OCI-LY3 (cell line): Measurements from ENCODE around the gene SELENOI.
"Not testable (repeated sequence)": the region's sequence is repeated elsewhere in the genome, so short reads cannot be mapped to it uniquely, and the experiment has no call there.

ENCODE experiments used
- H2AFZ ChIP-seq: fragments of 200-600, 300-600 bp; shearing (Covaris generic); 2 replicates; pipeline ENCODE4 v1.6.0; 2014; ENCODE audit warnings: antibody characterized with exemption, low read depth, low read length
- H3K27ac ChIP-seq: fragments of 200-600, 300-600 bp; sonication (generic); 2 replicates; pipeline ENCODE4 v1.5.1; 2014; ENCODE audit warnings: mild to moderate bottlenecking, low read length, moderate library complexity, mixed read lengths
- H3K27me3 ChIP-seq: fragments of 200-600, 300-600 bp; sonication (generic); 2 replicates; pipeline ENCODE4 v1.6.1; 2014; ENCODE audit warnings: low read depth, low read length, mixed read lengths
- H3K36me3 ChIP-seq: fragments of 200-600, 300-600 bp; sonication (generic); replicated peaks from 2 replicates; pipeline ENCODE3; 2014; ENCODE audit warnings: low read depth, low read length, mixed read lengths
- H3K4me1 ChIP-seq: fragments of 300-600, 200-600 bp; sonication (generic); 2 replicates; pipeline ENCODE4 v1.6.1; 2014; ENCODE audit warnings: low read length, mixed read lengths
- H3K4me2 ChIP-seq: fragments of 200-600, 300-600 bp; sonication (generic); 2 replicates; pipeline ENCODE4 v1.6.1; 2014; ENCODE audit warnings: low read length, mixed read lengths
- H3K4me3 ChIP-seq: fragments of 300-600, 200-600 bp; sonication (generic); 2 replicates; pipeline ENCODE4 v1.5.1; 2014; ENCODE audit warnings: antibody characterized with exemption, mild to moderate bottlenecking, low read length, moderate library complexity
- H3K79me2 ChIP-seq: fragments of 300-600, 200-600 bp; shearing (Covaris generic); 2 replicates; pipeline ENCODE4 v1.6.1; 2014; ENCODE audit warnings: mild to moderate bottlenecking, low read length, mixed read lengths
- H3K9ac ChIP-seq: fragments of 300-600, 200-600 bp; shearing (Covaris generic); 2 replicates; pipeline ENCODE4 v1.6.0; 2014; ENCODE audit warnings: mild to moderate bottlenecking, low read length, moderate library complexity
- H3K9me3 ChIP-seq: fragments of 200-600, 300-600 bp; shearing (Covaris generic); 2 replicates; pipeline ENCODE4 v1.6.1; 2014; ENCODE audit warnings: low read length, mixed read lengths; ENCODE audit not compliant: insufficient read depth
- H4K20me1 ChIP-seq: fragments of 200-600, 300-600 bp; sonication (generic); 2 replicates; pipeline ENCODE4 v1.6.1; 2016; ENCODE audit warnings: low read length, mixed read lengths; ENCODE audit not compliant: insufficient read depth
- CTCF ChIP-seq: fragments of 200-600, 300-600 bp; sonication (generic); IDR thresholded peaks from 2 replicates; pipeline ENCODE4 v1.5.1; 2014; ENCODE audit warnings: antibody characterized with exemption, low read length, low read depth
- EZH2phosphoT487 ChIP-seq: fragments of 200-600 bp; shearing (Covaris generic); IDR thresholded peaks from 2 replicates; pipeline ENCODE4 v1.6.1; 2018; ENCODE audit warnings: antibody characterized with exemption, mixed run types, low read depth

SELENOI gene

GRCh38 chr2:26347286-26347865 is 1.4 kb downstream of the SELENOI start:
- no peaks in the 10 kb centered on the region for H3K9me3 ChIP-seq
- peak overlapping the region; percentile 69 for H3K27ac ChIP-seq
- H4K20me1 ChIP-seq, result peaks cover 30% of the 10 kb centered on the region
- H3K36me3 ChIP-seq, result peaks cover 7% of the 10 kb centered on the region
- H3K79me2 ChIP-seq, result peaks cover 84% of the 10 kb centered on the region
- no peak for TF ChIP-seq EZH2phosphoT487
- no peak for TF ChIP-seq CTCF
- peak overlapping the region; percentile 76 for H3K4me3 ChIP-seq
- H3K27me3 ChIP-seq, result no peaks in the 10 kb centered on the region
- no peak overlapping the region for H2AFZ ChIP-seq
- H3K4me2 ChIP-seq, result peak overlapping the region; percentile 94
- H3K9ac ChIP-seq, result peak overlapping the region; percentile 77
- H3K4me1 ChIP-seq, result peaks cover 22% of the 10 kb centered on the region

GRCh38 chr2:26349690-26350089 is 3.7 kb downstream of the SELENOI start:
- Histone ChIP-seq H3K9ac (no peak overlapping the region), H3K4me1 (peaks cover 15% of the 10 kb centered on the region), H3K79me2 (peaks cover 96% of the 10 kb centered on the region), H2AFZ (no peak overlapping the region), H3K4me2 (no peak overlapping the region), H3K36me3 (peaks cover 14% of the 10 kb centered on the region), H3K9me3 (no peaks in the 10 kb centered on the region), H3K27ac (no peak overlapping the region), H3K27me3 (no peaks in the 10 kb centered on the region), H3K4me3 (no peak overlapping the region), H4K20me1 (peaks cover 46% of the 10 kb centered on the region)
- no peak for TF ChIP-seq EZH2phosphoT487
- no peak for TF ChIP-seq CTCF

GRCh38 chr2:26351375-26352090 is 5.6 kb downstream of the SELENOI start:
- no peak for TF ChIP-seq EZH2phosphoT487
- TF ChIP-seq CTCF, result no peak
- Histone ChIP-seq H3K79me2 (peaks cover 100% of the 10 kb centered on the region), H3K4me3 (no peak overlapping the region), H3K9me3 (no peaks in the 10 kb centered on the region), H3K9ac (no peak overlapping the region), H3K36me3 (peaks cover 16% of the 10 kb centered on the region), H4K20me1 (peaks cover 64% of the 10 kb centered on the region), H2AFZ (no peak overlapping the region), H3K27me3 (no peaks in the 10 kb centered on the region), H3K4me2 (no peak overlapping the region), H3K27ac (no peak overlapping the region), H3K4me1 (peaks cover 15% of the 10 kb centered on the region)

- Histone ChIP-seq H3K27ac (no peak overlapping the region), H3K27me3 (no peaks in the 10 kb centered on the region), H3K9ac (no peak overlapping the region), H3K9me3 (no peaks in the 10 kb centered on the region), H3K4me2 (no peak overlapping the region), H2AFZ (no peak overlapping the region), H3K4me3 (no peak overlapping the region), H3K4me1 (peaks cover 9% of the 10 kb centered on the region), H3K79me2 (peaks cover 100% of the 10 kb centered on the region), H3K36me3 (peaks cover 19% of the 10 kb centered on the region), H4K20me1 (peaks cover 65% of the 10 kb centered on the region)
- TF ChIP-seq CTCF (no peak), EZH2phosphoT487 (no peak)
Observed at GRCh38 chr2:26352892-26353291, 6.9 kb downstream of the SELENOI start.

- H3K9me3 ChIP-seq, H3K4me1 ChIP-seq, H3K9ac ChIP-seq, H3K27me3 ChIP-seq, H3K27ac ChIP-seq, H2AFZ ChIP-seq, H3K4me2 ChIP-seq, H3K4me3 ChIP-seq: not testable (repeated sequence)
- Histone ChIP-seq H4K20me1 (peaks cover 66% of the 10 kb centered on the region), H3K36me3 (peaks cover 18% of the 10 kb centered on the region), H3K79me2 (peaks cover 100% of the 10 kb centered on the region)
Observed at GRCh38 chr2:26354469-26354868, 8.5 kb downstream of the SELENOI start.
